HepG2 (cell line): ENCODE measurements around the gene CCNYL1. TPM values are rescaled to one million over a fixed set of nuclear protein-coding genes. Genes with fewer than 3 reads are reported as not detected.

Experiments
- ATAC-seq: fragments of 200-7000 bp; cut with Tn5 transposase; 3 replicates; pipeline ENCODE4 v1.9.1; 2020; ENCODE audit warnings: mild to moderate bottlenecking, moderate library complexity
- BruUV-seq: library from RNA; stranded (reverse); fragments of 400-500 nt; replicated peaks from 2 replicates; lab custom pipeline; 2021; lab: Mats Ljungman, UMichigan
- CTCF ChIA-PET: fragments of 300-600 bp; formaldehyde crosslinking; extraction: SDS; loops from one replicate; lab custom pipeline; 2021; ENCODE audit warnings: low total read pairs, inconsistent platforms, low intra/inter-chr PET ratio; lab: Yijun Ruan, JAX
- POLR2A ChIA-PET: fragments of 350-600 bp; sonication (Branson Sonifier 250); formaldehyde crosslinking; loops from one replicate; lab custom pipeline; 2020; ENCODE audit warnings: antibody characterized with exemption, inconsistent platforms; lab: Yijun Ruan, JAX
- DNase-seq: peaks from one replicate; pipeline ENCODE4 v3.0.0-alpha.2; 2015; ENCODE audit warnings: low spot score
- FAIRE-seq: peaks from 3 replicates; lab custom pipeline; 2011; peaks lifted over from hg19 to GRCh38; lab: Jason Lieb, UNC
- H2AFZ ChIP-seq: one replicate; pipeline ENCODE4 v1.6.1; 2011; ENCODE audit warnings: low read length, inconsistent platforms
- H3K27ac ChIP-seq: fragments of 300-600 bp; 3 replicates; pipeline ENCODE4 v1.8.0; 2011; ENCODE audit warnings: mixed run types, mild to moderate bottlenecking, mixed read lengths, low read length, inconsistent platforms; ENCODE audit not compliant: insufficient read depth; ENCODE audit errors: extremely low read length
- H3K27me3 ChIP-seq, 2 experiments: fragments of 200-600 bp in 1 of 2; 2 replicates in 1 of 2; 3 replicates in 1 of 2; pipeline versions ENCODE4 v1.6.0 to v1.8.0; 2011; ENCODE audit warnings: low read length in 2 of 2, mild to moderate bottlenecking in 2 of 2, moderate library complexity in 2 of 2, inconsistent platforms in 1 of 2; ENCODE audit not compliant: insufficient read depth in 2 of 2, control insufficient read depth in 1 of 2
- H3K36me3 ChIP-seq, 2 experiments: fragments of 200-600 bp in 1 of 2; replicated peaks in 1 of 2; 2 replicates in 1 of 2; 3 replicates in 1 of 2; pipeline versions ENCODE4 v1.5.1 to v1.8.0; 2011; ENCODE audit warnings: low read length in 2 of 2, inconsistent platforms in 1 of 2; ENCODE audit not compliant: insufficient read depth in 2 of 2, control insufficient read depth in 1 of 2
- H3K4me1 ChIP-seq: 2 replicates; pipeline ENCODE4 v1.5.1; 2012; ENCODE audit warnings: low read length, inconsistent platforms; ENCODE audit not compliant: insufficient read depth
- H3K4me2 ChIP-seq: 2 replicates; pipeline ENCODE4 v1.6.0; 2011; ENCODE audit warnings: low read depth, low read length, inconsistent platforms
- H3K4me3 ChIP-seq, 3 experiments: fragments of 200-600 bp in 1 of 3; sonication (generic), shearing (Covaris generic) in 1 of 3; replicated peaks in 1 of 3; 2 replicates each; pipeline ENCODE4 v1.5.1; 2011 to 2016; ENCODE audit warnings: low read length in 3 of 3, inconsistent platforms in 2 of 3, low read depth in 2 of 3, mild to moderate bottlenecking in 2 of 3, control low read depth in 1 of 3, mixed read lengths in 1 of 3; ENCODE audit not compliant: insufficient read depth in 1 of 3
- H3K79me2 ChIP-seq: one replicate; pipeline ENCODE4 v1.6.1; 2011; ENCODE audit warnings: low read length, inconsistent platforms; ENCODE audit not compliant: insufficient read depth
- H3K9ac ChIP-seq: 2 replicates; pipeline ENCODE4 v1.6.0; 2011; ENCODE audit warnings: mild to moderate bottlenecking, low read depth, low read length, inconsistent platforms; ENCODE audit not compliant: insufficient read depth
- H3K9me3 ChIP-seq: 2 replicates; pipeline ENCODE4 v1.5.1; 2012; ENCODE audit warnings: mild to moderate bottlenecking, low read length
- H4K20me1 ChIP-seq: 2 replicates; pipeline ENCODE4 v1.6.0; 2011; ENCODE audit warnings: inconsistent platforms, mild to moderate bottlenecking, low read length, moderate library complexity; ENCODE audit not compliant: insufficient read depth
- BCL3 ChIP-seq: sonication (generic); formaldehyde crosslinking; IDR thresholded peaks from 2 replicates; pipeline ENCODE4 v1.5.1; 2020; ENCODE audit warnings: mild to moderate bottlenecking, missing genetic modification reagents, moderate library complexity
- FOXA3 ChIP-seq: IDR thresholded peaks from 2 replicates; pipeline ENCODE4 v1.6.1; 2016; ENCODE audit warnings: missing genetic modification reagents, missing compliant biosample characterization
- GTF2F1 ChIP-seq: fragments of 150-350 bp; IDR thresholded peaks from 2 replicates; pipeline ENCODE4 v1.6.1; 2014; ENCODE audit warnings: low read length
- KAT2B ChIP-seq: fragments of 150-350 bp; IDR thresholded peaks from 2 replicates; pipeline ENCODE4 v1.6.1; 2014; ENCODE audit warnings: low read depth, low read length, borderline replicate concordance
- KLF9 ChIP-seq: IDR thresholded peaks from 2 replicates; pipeline ENCODE4 v1.6.1; 2016; ENCODE audit warnings: low read depth
- NFIB ChIP-seq: sonication (generic); formaldehyde crosslinking; IDR thresholded peaks from 2 replicates; pipeline ENCODE4 v1.9.0; 2021; ENCODE audit warnings: missing genetic modification reagents, mild to moderate bottlenecking, borderline replicate concordance
- PPARG ChIP-seq: conservative IDR thresholded peaks from 2 replicates; pipeline ENCODE4 v1.6.1; 2016; ENCODE audit warnings: missing biosample characterization, missing genetic modification reagents
- RARA ChIP-seq: IDR thresholded peaks from 2 replicates; pipeline ENCODE4 v1.6.1; 2016; ENCODE audit warnings: missing genetic modification reagents, missing compliant biosample characterization
- RERE ChIP-seq: IDR thresholded peaks from 2 replicates; pipeline ENCODE4 v1.6.1; 2016; ENCODE audit warnings: low read depth, missing genetic modification reagents, missing compliant biosample characterization
- SOX6 ChIP-seq, 2 experiments: fragments of 450-650 bp in 1 of 2; sonication (generic) in 1 of 2; formaldehyde crosslinking in 1 of 2; IDR thresholded peaks; 2 replicates each; pipeline versions ENCODE4 v1.4.0 to v1.6.1; 2017 to 2020; ENCODE audit warnings: antibody characterized with exemption in 1 of 2, mild to moderate bottlenecking in 1 of 2, missing genetic modification reagents in 1 of 2
- TBX2 ChIP-seq: sonication (generic); formaldehyde crosslinking; IDR thresholded peaks from 2 replicates; pipeline ENCODE4 v1.5.0; 2020; ENCODE audit warnings: missing genetic modification reagents, mild to moderate bottlenecking, borderline replicate concordance
- YEATS4 ChIP-seq: sonication (generic); formaldehyde crosslinking; IDR thresholded peaks from 2 replicates; pipeline ENCODE4 v1.4.0; 2020; ENCODE audit warnings: missing genetic modification reagents, borderline replicate concordance
- ZFYVE20 ChIP-seq: sonication (generic); formaldehyde crosslinking; IDR thresholded peaks from 2 replicates; pipeline ENCODE4 v1.8.0; 2023; ENCODE audit warnings: low read depth, mild to moderate bottlenecking, moderate library complexity, missing genetic modification reagents, borderline replicate concordance
- ZNF317 ChIP-seq: sonication (generic); formaldehyde crosslinking; IDR thresholded peaks from 2 replicates; pipeline ENCODE4 v1.5.0; 2020; ENCODE audit warnings: mild to moderate bottlenecking, missing genetic modification reagents
- WGBS: methylation state at CpG from one replicate; pipeline ENCODE4 v1.1.6; 2017; ENCODE audit warnings: low lambda C conversion rate; 5-methylcytosine and 5-hydroxymethylcytosine counted together
- in situ Hi-C: cut with HindIII; loops from 2 replicates; pipeline ENCODE4 v1.10.0; 2017; ENCODE audit warnings: low pct_unique_long_range_greater_than_20kb; ENCODE audit not compliant: extremely low pct_ligation_motif_present
- intact Hi-C: fragments of 100-400 bp; cut with micrococcal nuclease; formaldehyde crosslinking; loops from one replicate; pipeline ENCODE4 v1.10.0; 2022; ENCODE audit not compliant: unreplicated experiment
- polyA plus RNA-seq, 8 experiments: library from polyadenylated mRNA; depleted of rRNA in 3 of 8; stranded (reverse) in 7 of 8; unstranded in 1 of 8; fragments of >200 nt; fragmentation: Illumina TruSeq in 4 of 8; extraction: Trizol in 4 of 8; gene quantifications; 2 replicates each; pipeline versions ENCODE4 v1.2.1 to v1.2.3, GENCODE V29; 2011 to 2016; ENCODE audit warnings: low read depth in 4 of 8, missing spikeins in 1 of 8, mixed read lengths in 1 of 8; ENCODE audit not compliant: insufficient read depth in 1 of 8
- total RNA-seq, 5 experiments: library from RNA; depleted of rRNA; stranded (reverse); fragments of >200 nt; fragmentation: Illumina TruSeq; extraction: Trizol; gene quantifications; 2 replicates each; pipeline ENCODE4 v1.2.3, GENCODE V29; 2016; ENCODE audit warnings: low read depth in 1 of 5
- TF ChIP-seq, protein P1 (sequence below): sonication (generic); formaldehyde crosslinking; IDR thresholded peaks from 2 replicates; pipeline ENCODE4 v1.5.1; 2020; ENCODE audit warnings: missing genetic modification reagents, mild to moderate bottlenecking, borderline replicate concordance

Gene CCNYL1
- total and polyA plus RNA-seq, 2 of the 13 experiments (the other 11 are each of a cell fraction or from before 2014, with no cell fraction given): 12.5 to 16.2 TPM

DNA sequence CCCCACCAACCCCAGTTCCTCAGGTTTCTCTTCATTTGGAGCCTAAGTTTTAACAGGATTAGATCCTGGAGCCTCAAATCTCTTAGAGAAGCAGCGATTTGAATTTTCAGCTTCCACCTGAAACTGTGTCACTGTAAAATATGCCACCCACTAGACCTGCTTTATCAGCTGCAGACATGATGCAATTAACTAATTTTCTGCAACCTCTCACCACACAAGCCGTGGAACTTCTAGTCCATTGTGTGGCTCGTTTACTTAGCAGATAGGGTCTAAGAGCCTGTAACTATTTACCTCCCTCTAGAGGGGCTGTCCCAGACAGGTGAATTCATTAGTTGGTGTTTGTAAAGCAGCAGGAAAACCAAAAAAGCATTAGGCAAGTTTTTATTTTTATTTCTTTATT is 89.8 kb downstream of the CCNYL1 start:
- in situ Hi-C loops: no loop called here
- CTCF ChIA-PET: no interaction called here
- TF ChIP-seq ZNF317 (CRISPR knock-in tag): 0 out of 2 replicates have a peak, but pooled peaks have one; percentile 27
- TF ChIP-seq RARA (CRISPR knock-in tag): peak; percentile 48; the same call in 1 of the 2 replicates
- peak; percentile 58; the same call in 1 of the 2 replicates for TF ChIP-seq RERE
- TF ChIP-seq GTF2F1: no peak
- TF ChIP-seq KAT2B: no peak
- TF ChIP-seq FOXA3 (CRISPR knock-in tag): peak; percentile 82
- TF ChIP-seq KLF9 (CRISPR knock-in tag): no peak
- no peak for TF ChIP-seq YEATS4 (CRISPR knock-in tag)
- TF ChIP-seq SOX6 (IDR thresholded peaks at IDR 0.05): no peak
- TF ChIP-seq SOX6 (CRISPR knock-in tag; IDR thresholded peaks at IDR 0.05): peak; percentile 90
- TF ChIP-seq, protein P1, sequence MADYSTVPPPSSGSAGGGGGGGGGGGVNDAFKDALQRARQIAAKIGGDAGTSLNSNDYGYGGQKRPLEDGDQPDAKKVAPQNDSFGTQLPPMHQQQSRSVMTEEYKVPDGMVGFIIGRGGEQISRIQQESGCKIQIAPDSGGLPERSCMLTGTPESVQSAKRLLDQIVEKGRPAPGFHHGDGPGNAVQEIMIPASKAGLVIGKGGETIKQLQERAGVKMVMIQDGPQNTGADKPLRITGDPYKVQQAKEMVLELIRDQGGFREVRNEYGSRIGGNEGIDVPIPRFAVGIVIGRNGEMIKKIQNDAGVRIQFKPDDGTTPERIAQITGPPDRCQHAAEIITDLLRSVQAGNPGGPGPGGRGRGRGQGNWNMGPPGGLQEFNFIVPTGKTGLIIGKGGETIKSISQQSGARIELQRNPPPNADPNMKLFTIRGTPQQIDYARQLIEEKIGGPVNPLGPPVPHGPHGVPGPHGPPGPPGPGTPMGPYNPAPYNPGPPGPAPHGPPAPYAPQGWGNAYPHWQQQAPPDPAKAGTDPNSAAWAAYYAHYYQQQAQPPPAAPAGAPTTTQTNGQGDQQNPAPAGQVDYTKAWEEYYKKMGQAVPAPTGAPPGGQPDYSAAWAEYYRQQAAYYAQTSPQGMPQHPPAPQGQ (CRISPR knock-in tag): no peak
- no peak for TF ChIP-seq NFIB (CRISPR knock-in tag)
- peak; percentile 74 for TF ChIP-seq PPARG (CRISPR knock-in tag)
- peak; percentile 67; the same call in 1 of the 2 replicates for TF ChIP-seq BCL3
- peak; percentile 80; the same call in 1 of the 2 replicates for TF ChIP-seq TBX2 (CRISPR knock-in tag)
- TF ChIP-seq ZFYVE20 (CRISPR knock-in tag): no peak

More for the DNA sequence above, 89.8 kb downstream of the CCNYL1 start:
- no peaks in the 10 kb centered on the region for H4K20me1 ChIP-seq
- no peaks in the 10 kb centered on the region for H3K27me3 ChIP-seq
- FAIRE-seq: peak; percentile 44
- H3K79me2 ChIP-seq: no peaks in the 10 kb centered on the region
- no peaks in the 10 kb centered on the region for H3K36me3 ChIP-seq
- H3K9ac ChIP-seq: peak overlapping the region; percentile 35
- peak; percentile 78 for DNase-seq
- H3K4me3 ChIP-seq: peak overlapping the region; percentile 12 to 39 (median 22); a peak in 4 of 6 replicates
- BruUV-seq: no TSS peak
- 2% methylated on average over 3 of the region's 3 CpGs for WGBS
- ATAC-seq: peak; percentile 7; the same call in 1 of the 3 replicates
- H2AFZ ChIP-seq: peak overlapping the region; percentile 17
- POLR2A ChIA-PET: interaction anchor here (0.7 to 2.0 kb wide), 12 partner anchors 9 to 224 kb away, joined by 3 to 17 read pairs (median 6); partner anchors contain the start of gene FZD5
- peak overlapping the region; percentile 41 for H3K27ac ChIP-seq
- no peaks in the 10 kb centered on the region for H3K9me3 ChIP-seq
- peaks cover 91% of the 10 kb centered on the region for H3K4me1 ChIP-seq
- peak overlapping the region; percentile 69 for H3K4me2 ChIP-seq
- intact Hi-C loops: loop anchor here (1.0 kb wide), 1 partner anchor 18 kb away; no protein-coding TSS in a partner anchor
